Hepatocyte (in vitro differentiated cells): ENCODE results near the gene TEDDM1. TPM values are rescaled to one million over a fixed set of nuclear protein-coding genes. Genes with fewer than 3 reads are reported as not detected.

Source experiments
- DNase-seq: peaks from one replicate; pipeline ENCODE4 v3.0.0-alpha.2; 2016; ENCODE audit warnings: low spot score
- H2AFZ ChIP-seq: fragments of 200-600 bp; sonication (generic); 2 replicates; pipeline ENCODE4 v1.6.0; 2016; ENCODE audit warnings: antibody characterized with exemption, mild to moderate bottlenecking
- H3K27ac ChIP-seq: fragments of 200-600 bp; sonication (generic); 2 replicates; pipeline ENCODE4 v1.5.1; 2016; ENCODE audit warnings: mild to moderate bottlenecking
- H3K27me3 ChIP-seq: fragments of 200-600 bp; sonication (generic); 2 replicates; pipeline ENCODE4 v1.6.1; 2016
- H3K36me3 ChIP-seq: fragments of 200-600 bp; sonication (generic); replicated peaks from 2 replicates; pipeline ENCODE4 v1.5.1; 2016; ENCODE audit warnings: low read depth; ENCODE audit not compliant: insufficient read depth
- H3K4me1 ChIP-seq: fragments of 200-600 bp; sonication (generic); 2 replicates; pipeline ENCODE4 v1.5.1; 2016; ENCODE audit warnings: mild to moderate bottlenecking, moderate library complexity; ENCODE audit not compliant: insufficient read depth
- H3K4me2 ChIP-seq: fragments of 200-600 bp; sonication (generic); 2 replicates; pipeline ENCODE4 v1.6.0; 2016
- H3K4me3 ChIP-seq: fragments of 200-600 bp; sonication (generic); 2 replicates; pipeline ENCODE4 v1.5.1; 2016; ENCODE audit warnings: mild to moderate bottlenecking
- H3K79me2 ChIP-seq: fragments of 200-600 bp; sonication (generic); 2 replicates; pipeline ENCODE4 v1.6.0; 2017; ENCODE audit warnings: mild to moderate bottlenecking
- H3K9me2 ChIP-seq: fragments of 200-600 bp; sonication (generic); replicated peaks from 2 replicates; pipeline ENCODE4 v1.6.0; 2017; ENCODE audit warnings: mild to moderate bottlenecking; ENCODE audit not compliant: insufficient read depth
- H3K9me3 ChIP-seq: fragments of 200-600 bp; sonication (generic); 2 replicates; pipeline ENCODE4 v1.5.1; 2016; ENCODE audit warnings: low read depth, mild to moderate bottlenecking
- H4K20me1 ChIP-seq: fragments of 200-600 bp; sonication (generic); 2 replicates; pipeline ENCODE4 v1.6.0; 2016; ENCODE audit warnings: mild to moderate bottlenecking; ENCODE audit not compliant: insufficient read depth, poor library complexity, severe bottlenecking
- EZH2 ChIP-seq: fragments of 200-600 bp; sonication (generic); IDR thresholded peaks from 2 replicates; pipeline ENCODE4 v1.6.1; 2016; ENCODE audit warnings: antibody characterized with exemption, mild to moderate bottlenecking, borderline replicate concordance
- EZH2phosphoT487 ChIP-seq: fragments of 200-600 bp; sonication (generic); IDR thresholded peaks from one replicate; pipeline ENCODE4 v1.6.1; 2018; ENCODE audit warnings: antibody characterized with exemption, mild to moderate bottlenecking, low read depth, moderate library complexity; ENCODE audit not compliant: unreplicated experiment, severe bottlenecking
- WGBS: methylation state at CpG from one replicate; pipeline ENCODE4 v1.1.6; 2016; ENCODE audit warnings: low lambda C conversion rate; ENCODE audit errors: missing lambda C conversion rate; 5-methylcytosine and 5-hydroxymethylcytosine counted together
- polyA plus RNA-seq: library from polyadenylated mRNA; unstranded; fragments of >200 nt; fragmentation: Nextera tagmentation; extraction: Ambion mirVana; gene quantifications from 2 replicates; pipeline ENCODE4 v1.2.1, GENCODE V29; 2016
- total RNA-seq: library from RNA; depleted of rRNA; stranded (reverse); fragments of >200 nt; gene quantifications from 2 replicates; pipeline ENCODE4 v1.2.3, GENCODE V29; 2014
- TF ChIP-seq, protein P1 (sequence below): fragments of 200-600 bp; sonication (generic); IDR thresholded peaks from 2 replicates; pipeline ENCODE4 v1.5.1; 2016; ENCODE audit warnings: antibody characterized with exemption, mild to moderate bottlenecking; ENCODE audit not compliant: poor library complexity

The TEDDM1 gene
- total and polyA plus RNA-seq, 2 experiments from 2014 or later: not detected

DNA sequence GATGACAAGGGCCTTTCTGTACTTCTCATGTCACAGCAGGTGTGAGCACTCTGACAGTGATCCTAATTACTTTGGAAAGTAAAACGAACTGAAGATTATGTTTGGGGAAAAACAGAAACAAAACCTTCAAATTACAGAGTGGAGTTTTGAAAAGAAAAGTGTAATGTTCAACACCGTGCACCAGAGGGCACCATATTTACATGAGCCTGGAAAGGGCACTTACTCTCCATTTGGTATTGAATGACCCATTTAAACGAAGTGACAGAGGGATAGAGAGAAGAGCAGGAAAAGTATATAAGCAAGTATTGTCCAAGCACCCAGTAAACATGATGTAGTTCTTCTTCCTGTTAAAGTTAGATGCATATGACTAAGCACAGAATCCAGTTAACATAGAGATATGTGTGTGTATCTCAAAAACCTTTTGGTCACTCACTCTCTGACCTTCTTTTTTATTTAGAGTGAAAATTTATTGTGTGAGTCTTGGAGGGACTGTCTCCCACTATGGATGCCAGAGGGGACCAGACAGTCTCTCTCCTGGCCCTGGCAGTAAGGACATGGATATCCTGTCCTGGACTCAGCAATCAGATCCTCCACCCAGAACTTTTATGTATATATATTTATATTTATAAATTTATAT, 45.7 kb upstream of the TEDDM1 start:
- H3K4me2 ChIP-seq: no peak overlapping the region
- H2AFZ ChIP-seq: no peak overlapping the region
- no peak overlapping the region for H3K4me3 ChIP-seq
- no peaks in the 10 kb centered on the region for H3K79me2 ChIP-seq
- H3K9me2 ChIP-seq: no peaks in the 10 kb centered on the region
- TF ChIP-seq, protein P1, sequence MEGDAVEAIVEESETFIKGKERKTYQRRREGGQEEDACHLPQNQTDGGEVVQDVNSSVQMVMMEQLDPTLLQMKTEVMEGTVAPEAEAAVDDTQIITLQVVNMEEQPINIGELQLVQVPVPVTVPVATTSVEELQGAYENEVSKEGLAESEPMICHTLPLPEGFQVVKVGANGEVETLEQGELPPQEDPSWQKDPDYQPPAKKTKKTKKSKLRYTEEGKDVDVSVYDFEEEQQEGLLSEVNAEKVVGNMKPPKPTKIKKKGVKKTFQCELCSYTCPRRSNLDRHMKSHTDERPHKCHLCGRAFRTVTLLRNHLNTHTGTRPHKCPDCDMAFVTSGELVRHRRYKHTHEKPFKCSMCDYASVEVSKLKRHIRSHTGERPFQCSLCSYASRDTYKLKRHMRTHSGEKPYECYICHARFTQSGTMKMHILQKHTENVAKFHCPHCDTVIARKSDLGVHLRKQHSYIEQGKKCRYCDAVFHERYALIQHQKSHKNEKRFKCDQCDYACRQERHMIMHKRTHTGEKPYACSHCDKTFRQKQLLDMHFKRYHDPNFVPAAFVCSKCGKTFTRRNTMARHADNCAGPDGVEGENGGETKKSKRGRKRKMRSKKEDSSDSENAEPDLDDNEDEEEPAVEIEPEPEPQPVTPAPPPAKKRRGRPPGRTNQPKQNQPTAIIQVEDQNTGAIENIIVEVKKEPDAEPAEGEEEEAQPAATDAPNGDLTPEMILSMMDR: peak; percentile 60
- TF ChIP-seq EZH2phosphoT487: no peak
- no peak overlapping the region for H3K27ac ChIP-seq
- no peaks in the 10 kb centered on the region for H3K9me3 ChIP-seq
- no peaks in the 10 kb centered on the region for H3K36me3 ChIP-seq
- 2% methylated on average over 3 of the region's 3 CpGs for WGBS
- H3K27me3 ChIP-seq: no peaks in the 10 kb centered on the region
- H3K4me1 ChIP-seq: no peaks in the 10 kb centered on the region
- H4K20me1 ChIP-seq: no peaks in the 10 kb centered on the region
- peak; percentile 54 for DNase-seq

GRCh38 chr1:182444497-182444896, 44.0 kb upstream of the TEDDM1 start:
- Histone ChIP-seq H3K27me3 (no peaks in the 10 kb centered on the region), H3K9me2 (no peaks in the 10 kb centered on the region), H4K20me1 (no peaks in the 10 kb centered on the region), H3K9me3 (no peaks in the 10 kb centered on the region), H3K36me3 (no peaks in the 10 kb centered on the region), H3K79me2 (no peaks in the 10 kb centered on the region), H3K4me1 (no peaks in the 10 kb centered on the region), H2AFZ (no peak overlapping the region), H3K4me3 (no peak overlapping the region), H3K27ac (no peak overlapping the region), H3K4me2 (no peak overlapping the region)
- WGBS: 89% methylated on average over 4 of the region's 4 CpGs
- no peak for DNase-seq
- no peak for TF ChIP-seq EZH2phosphoT487
- TF ChIP-seq, protein P1: no peak

DNA sequence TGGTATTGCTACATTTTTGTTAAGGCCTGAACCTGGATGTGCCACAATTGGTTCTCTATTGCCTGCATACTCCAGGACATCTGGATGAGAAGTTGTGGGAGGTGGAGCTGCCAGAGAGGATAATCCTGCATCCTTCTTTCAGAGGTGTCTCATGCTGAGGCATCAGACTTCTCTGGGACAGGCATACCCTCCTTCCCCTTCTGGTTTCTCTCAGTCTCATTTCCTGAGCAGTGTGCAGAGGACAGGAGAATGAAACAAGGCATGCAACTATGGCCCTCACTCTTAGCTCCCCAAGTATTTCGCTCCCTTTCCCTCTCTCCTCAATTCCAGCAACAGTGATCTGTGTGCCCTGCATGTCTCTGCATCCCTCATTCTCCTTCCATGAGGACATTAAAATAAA, 41.9 kb upstream of the TEDDM1 start:
- Histone ChIP-seq H3K79me2 (no peaks in the 10 kb centered on the region), H3K36me3 (no peaks in the 10 kb centered on the region), H3K4me3 (no peak overlapping the region), H2AFZ (no peak overlapping the region), H3K4me2 (no peak overlapping the region), H3K27ac (no peak overlapping the region), H3K4me1 (no peaks in the 10 kb centered on the region), H3K9me3 (no peaks in the 10 kb centered on the region), H3K27me3 (no peaks in the 10 kb centered on the region), H4K20me1 (no peaks in the 10 kb centered on the region), H3K9me2 (no peaks in the 10 kb centered on the region)
- no peak for DNase-seq
- TF ChIP-seq EZH2phosphoT487 (no peak), EZH2 (no peak)
- TF ChIP-seq, protein P1: no peak
- 88% methylated on average over 1 of the region's 1 CpG for WGBS

GRCh38 chr1:182441719-182442118, 41.3 kb upstream of the TEDDM1 start:
- H3K36me3 ChIP-seq: no peaks in the 10 kb centered on the region
- no peaks in the 10 kb centered on the region for H4K20me1 ChIP-seq
- no peak overlapping the region for H3K4me2 ChIP-seq
- no peak overlapping the region for H3K4me3 ChIP-seq
- TF ChIP-seq, protein P1: no peak
- TF ChIP-seq EZH2phosphoT487 (no peak), EZH2 (no peak)
- DNase-seq: no peak
- H3K27me3 ChIP-seq: no peaks in the 10 kb centered on the region
- H3K27ac ChIP-seq: no peak overlapping the region
- no peaks in the 10 kb centered on the region for H3K79me2 ChIP-seq
- H3K9me3 ChIP-seq: no peaks in the 10 kb centered on the region
- 99% methylated on average over 3 of the region's 3 CpGs for WGBS
- H2AFZ ChIP-seq: no peak overlapping the region
- no peaks in the 10 kb centered on the region for H3K4me1 ChIP-seq
- H3K9me2 ChIP-seq: no peaks in the 10 kb centered on the region
